ENCODE measurements around the gene SELE. TPM values are rescaled to one million over a fixed set of nuclear protein-coding genes. Genes with fewer than 3 reads are reported as not detected.

SELE gene
- total and polyA plus RNA-seq, 2 of the 8 experiments (the other 6 are each of a cell fraction or from before 2014, with no cell fraction given) = not detected

DNA sequence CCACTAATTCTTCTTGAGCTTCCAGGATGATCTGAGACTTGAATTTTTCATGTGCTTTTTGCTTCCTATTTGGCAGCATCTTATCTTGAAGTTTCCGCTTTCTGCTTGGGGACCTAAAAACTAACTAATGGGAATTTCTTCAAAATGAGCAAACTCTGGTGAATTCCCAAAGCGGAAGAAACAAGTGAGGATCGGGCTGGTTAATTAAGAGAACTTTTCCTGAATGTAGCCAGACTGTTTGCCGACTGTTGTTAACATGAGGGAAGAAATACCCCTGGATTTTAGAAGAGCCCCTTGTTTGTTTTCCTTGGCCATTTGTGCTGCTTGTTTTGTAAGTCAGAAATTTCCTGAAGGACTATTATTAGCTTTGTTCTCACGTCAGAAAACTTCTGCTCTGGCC, 6.1 kb upstream of the SELE start:
- no peak overlapping the region for H2AFZ ChIP-seq (ENCODE audit: low read length)
- H3K14ac ChIP-seq (ENCODE audit: insufficient read length) = no peak overlapping the region
- no peaks in the 10 kb centered on the region for H3K23me2 ChIP-seq (ENCODE audit: low read depth, low read length)
- H3K27me3 ChIP-seq (replicated peaks in 1 of 4; ENCODE audit: control insufficient read depth in 3 of 4, extremely low read depth in 1 of 4, insufficient read depth in 3 of 4, low read length in 3 of 4) = no peaks in the 10 kb centered on the region
- WGBS, 2 experiments (ENCODE audit: extremely low coverage in 1 of 2, insufficient coverage in 1 of 2, insufficient read length in 1 of 2, insufficient replicate concordance in 2 of 2, low coverage in 1 of 2, low lambda C conversion rate in 2 of 2, missing lambda C conversion rate in 1 of 2) = 90% methylated on average over 5 of the region's 5 CpGs; no CpG with 5 or more reads in 1 of the 2 experiments
- no peak overlapping the region for H4K91ac ChIP-seq (replicated peaks; ENCODE audit: insufficient read length, low read length)
- no peak overlapping the region for H2BK12ac ChIP-seq (ENCODE audit: low read depth, low read length)
- H2BK120ac ChIP-seq (replicated peaks; ENCODE audit: low read depth, low read length) = no peak overlapping the region
- H4K8ac ChIP-seq (ENCODE audit: extremely low read depth, insufficient read depth, low read length) = no peak overlapping the region
- no peaks in the 10 kb centered on the region for H3K79me2 ChIP-seq (ENCODE audit: control insufficient read depth in 1 of 2, insufficient read depth in 2 of 2, low read length in 2 of 2)
- no peaks in the 10 kb centered on the region for H3K36me3 ChIP-seq (ENCODE audit: control insufficient read depth in 2 of 4, insufficient read depth in 4 of 4, low read length in 3 of 4)
- peaks cover 0 to 4% (median 2%) of the 10 kb centered on the region in 4 experiments; a peak in 4 of 7 replicates for H3K4me1 ChIP-seq (replicated peaks in 1 of 4; ENCODE audit: control insufficient read depth in 3 of 4, insufficient read depth in 4 of 4, low read length in 3 of 4)
- no peaks in the 10 kb centered on the region for H3K79me1 ChIP-seq (ENCODE audit: low read depth, low read length)
- no peak overlapping the region for H3K4ac ChIP-seq (replicated peaks; ENCODE audit: insufficient read length, low read depth, low read length)
- H2AK5ac ChIP-seq (ENCODE audit: low read depth, low read length) = no peak overlapping the region
- ChIA-PET POLR2A (ENCODE audit: partially characterized antibody) (no interaction called here), CTCF (ENCODE audit: partially characterized antibody) (interaction anchor here (1.6 to 2.5 kb wide), 2 partner anchors 69 to 187 kb away, joined by 3 to 10 read pairs; no protein-coding TSS in a partner anchor)
- H3K18ac ChIP-seq (ENCODE audit: extremely low read depth, low read length) = no peak overlapping the region
- H2BK20ac ChIP-seq (ENCODE audit: low read length) = no peak overlapping the region
- FAIRE-seq (no peak), DNase-seq (ENCODE audit: low read depth in 1 of 2, low spot score in 2 of 2) (no peak)
- no peak overlapping the region for H3K9ac ChIP-seq (replicated peaks in 1 of 4; ENCODE audit: extremely low read depth in 1 of 4, low read depth in 3 of 4, low read length in 3 of 4)
- H4K20me1 ChIP-seq (replicated peaks in 1 of 2; ENCODE audit: control insufficient read depth in 1 of 2, insufficient read depth in 2 of 2, low read length in 2 of 2) = no peaks in the 10 kb centered on the region
- H4K5ac ChIP-seq (ENCODE audit: insufficient read length, low read depth, low read length) = no peak overlapping the region
- H2BK15ac ChIP-seq (ENCODE audit: low read length) = no peak overlapping the region
- no peaks in the 10 kb centered on the region for H3K9me3 ChIP-seq (ENCODE audit: insufficient read depth in 2 of 2, low read depth in 1 of 2, low read length in 1 of 2)
- no peak overlapping the region for H2BK5ac ChIP-seq (ENCODE audit: low read depth, low read length)
- no peak overlapping the region for H3K27ac ChIP-seq (ENCODE audit: low read depth, low read length)
- H3K56ac ChIP-seq (replicated peaks; ENCODE audit: insufficient read length, low read depth, low read length) = no peak overlapping the region
- H3K4me3 ChIP-seq (ENCODE audit: extremely low read depth in 1 of 4, insufficient read depth in 2 of 4, low read depth in 3 of 4, low read length in 4 of 4) = no peak overlapping the region
- no peak overlapping the region for H3K23ac ChIP-seq (ENCODE audit: insufficient read length)
- H3K4me2 ChIP-seq (ENCODE audit: insufficient read depth in 1 of 2, low read depth in 2 of 2, low read length in 2 of 2) = no peak overlapping the region
- TF ChIP-seq RXRA (IDR thresholded peaks at IDR 0.05; ENCODE audit: insufficient read depth, low read depth, low read length) = no peak
- TF ChIP-seq, protein P1, sequence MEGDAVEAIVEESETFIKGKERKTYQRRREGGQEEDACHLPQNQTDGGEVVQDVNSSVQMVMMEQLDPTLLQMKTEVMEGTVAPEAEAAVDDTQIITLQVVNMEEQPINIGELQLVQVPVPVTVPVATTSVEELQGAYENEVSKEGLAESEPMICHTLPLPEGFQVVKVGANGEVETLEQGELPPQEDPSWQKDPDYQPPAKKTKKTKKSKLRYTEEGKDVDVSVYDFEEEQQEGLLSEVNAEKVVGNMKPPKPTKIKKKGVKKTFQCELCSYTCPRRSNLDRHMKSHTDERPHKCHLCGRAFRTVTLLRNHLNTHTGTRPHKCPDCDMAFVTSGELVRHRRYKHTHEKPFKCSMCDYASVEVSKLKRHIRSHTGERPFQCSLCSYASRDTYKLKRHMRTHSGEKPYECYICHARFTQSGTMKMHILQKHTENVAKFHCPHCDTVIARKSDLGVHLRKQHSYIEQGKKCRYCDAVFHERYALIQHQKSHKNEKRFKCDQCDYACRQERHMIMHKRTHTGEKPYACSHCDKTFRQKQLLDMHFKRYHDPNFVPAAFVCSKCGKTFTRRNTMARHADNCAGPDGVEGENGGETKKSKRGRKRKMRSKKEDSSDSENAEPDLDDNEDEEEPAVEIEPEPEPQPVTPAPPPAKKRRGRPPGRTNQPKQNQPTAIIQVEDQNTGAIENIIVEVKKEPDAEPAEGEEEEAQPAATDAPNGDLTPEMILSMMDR (IDR thresholded peaks at IDR 0.05; ENCODE audit: control extremely low read depth in 1 of 3, insufficient read depth in 1 of 3, low read depth in 1 of 3, low read length in 3 of 3) = no peak
- TF ChIP-seq YY1 (IDR thresholded peaks at IDR 0.05; ENCODE audit: low read depth, low read length) = no peak
- no peak for TF ChIP-seq FOSL1 (IDR thresholded peaks at IDR 0.05; ENCODE audit: insufficient read depth, low read depth, low read length)
